Renal cortical epithelial cell (primary cell): ENCODE results near the gene ZNF316. TPM values are rescaled to one million over a fixed set of nuclear protein-coding genes. Genes with fewer than 3 reads are reported as not detected.

Experiments used
- DNase-seq: peaks from one replicate; pipeline ENCODE4 v3.0.0-alpha.2; 2011; ENCODE audit warnings: low read depth
- total RNA-seq: library from RNA; depleted of rRNA; stranded (reverse); fragments of >200 nt; gene quantifications from 2 replicates; pipeline ENCODE4 v1.2.3, GENCODE V29; 2014

Gene ZNF316
- total RNA-seq, 1 donor from 2014 or later: 30.6 TPM

DNA sequence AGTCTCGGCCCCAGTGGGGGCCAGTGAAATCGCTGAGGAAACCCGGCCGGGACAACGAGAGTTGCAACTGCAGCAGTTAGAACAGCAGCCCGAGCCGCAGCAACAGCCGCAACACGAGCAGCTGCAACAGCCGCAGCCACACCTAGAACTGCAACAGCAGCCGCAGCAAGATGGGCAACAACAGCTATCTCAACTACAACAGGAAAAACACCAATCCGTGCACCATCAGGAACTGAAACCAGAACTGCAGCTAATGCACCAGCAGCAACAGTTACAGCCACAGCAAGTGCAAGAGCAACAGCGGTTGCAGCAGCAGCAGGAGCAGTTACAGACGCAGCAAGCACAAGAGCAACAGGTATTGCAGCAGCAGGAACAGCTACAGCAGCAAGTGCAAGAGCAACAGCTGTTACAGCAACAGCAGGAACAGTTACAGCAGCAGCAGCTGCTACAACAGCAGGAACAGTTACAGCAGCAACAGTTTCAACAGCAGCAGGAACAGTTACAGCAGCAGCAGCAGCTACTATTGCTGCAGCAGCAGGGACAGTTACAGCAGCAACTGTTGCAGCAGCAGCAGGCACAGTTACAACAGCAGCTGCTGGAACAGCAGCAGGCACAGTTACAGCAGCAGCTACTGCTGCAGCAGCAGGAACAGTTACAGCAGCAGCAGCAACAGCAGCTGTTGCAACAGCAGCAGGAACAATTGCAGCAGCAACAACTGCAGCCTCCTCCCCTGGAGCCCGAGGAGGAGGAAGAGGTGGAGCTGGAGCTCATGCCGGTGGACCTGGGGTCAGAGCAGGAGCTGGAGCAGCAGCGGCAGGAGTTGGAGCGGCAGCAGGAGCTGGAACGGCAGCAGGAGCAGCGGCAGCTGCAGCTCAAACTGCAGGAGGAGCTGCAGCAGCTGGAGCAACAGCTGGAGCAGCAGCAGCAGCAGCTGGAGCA, 15.7 kb upstream of the ZNF316 start:
- DNase-seq: no peak

DNA sequence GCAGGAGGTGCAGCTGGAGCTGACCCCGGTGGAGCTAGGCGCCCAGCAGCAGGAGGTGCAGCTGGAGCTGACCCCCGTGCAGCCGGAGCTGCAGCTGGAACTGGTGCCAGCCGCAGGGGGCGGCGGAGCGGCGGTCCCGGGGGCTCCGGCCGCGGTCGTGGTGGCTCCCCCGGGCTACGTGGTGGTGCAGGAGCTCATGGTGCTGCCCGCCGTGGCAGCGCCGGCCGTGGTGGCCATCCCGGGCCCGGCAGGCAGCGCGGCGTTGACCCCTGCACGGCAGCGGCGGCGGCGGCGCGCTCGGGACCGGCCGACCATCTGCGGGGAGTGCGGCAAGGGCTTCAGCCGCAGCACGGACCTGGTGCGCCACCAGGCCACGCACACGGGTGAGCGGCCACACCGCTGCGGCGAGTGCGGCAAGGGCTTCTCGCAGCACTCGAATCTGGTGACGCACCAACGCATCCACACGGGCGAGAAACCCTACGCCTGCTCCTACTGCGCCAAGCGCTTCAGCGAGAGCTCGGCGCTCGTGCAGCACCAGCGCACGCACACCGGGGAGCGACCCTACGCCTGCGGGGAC, 14.9 kb upstream of the ZNF316 start:
- DNase-seq: no peak

GRCh38 chr7:6623589-6624245, 13.4 kb upstream of the ZNF316 start:
- no peak for DNase-seq

GRCh38 chr7:6624246-6624611, 12.9 kb upstream of the ZNF316 start:
- DNase-seq: no peak

- DNase-seq: no peak
Measured at GRCh38 chr7:6628045-6628444, 9.1 kb upstream of the ZNF316 start.

DNA sequence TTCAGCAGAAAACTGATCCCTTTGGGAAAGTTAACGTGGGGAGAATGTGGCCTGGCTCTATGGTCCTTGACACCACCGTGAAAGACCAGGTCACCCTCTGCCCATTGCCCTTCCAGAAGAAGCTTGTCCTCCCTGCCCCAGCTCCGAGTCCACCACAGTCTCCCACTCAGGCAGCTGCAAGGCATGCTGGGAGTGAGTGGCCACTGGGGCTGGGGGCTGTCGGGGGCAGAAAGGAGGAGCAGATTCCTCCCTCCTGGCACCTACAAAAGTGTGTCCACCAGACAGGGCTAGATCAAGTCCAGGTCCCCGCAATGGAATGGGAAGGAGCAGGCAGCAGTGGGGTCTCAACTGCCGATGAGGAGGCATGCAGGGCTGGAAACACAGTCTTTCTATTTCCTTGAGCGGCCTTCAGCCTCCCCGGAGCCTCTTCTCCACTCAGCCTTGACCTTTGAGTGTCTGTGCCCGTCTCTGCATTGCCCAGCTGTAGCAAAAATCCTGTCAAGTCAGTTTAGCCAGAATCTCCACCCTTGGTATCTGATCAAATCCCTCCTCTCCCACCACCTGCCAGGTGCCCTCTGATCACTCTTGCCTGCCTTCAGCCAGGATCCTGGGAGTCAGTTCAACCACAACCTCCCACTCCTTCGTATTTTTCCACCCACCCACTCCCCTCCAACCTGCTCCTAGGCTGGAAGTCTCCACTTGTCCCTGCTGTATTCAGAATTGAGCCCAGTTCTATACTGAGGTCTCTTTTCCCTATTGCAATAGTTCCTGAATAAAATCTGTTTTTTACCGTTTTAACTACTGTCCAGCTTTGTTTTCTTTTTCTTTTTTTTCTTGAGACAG, 6.9 kb upstream of the ZNF316 start:
- DNase-seq: no peak

DNA sequence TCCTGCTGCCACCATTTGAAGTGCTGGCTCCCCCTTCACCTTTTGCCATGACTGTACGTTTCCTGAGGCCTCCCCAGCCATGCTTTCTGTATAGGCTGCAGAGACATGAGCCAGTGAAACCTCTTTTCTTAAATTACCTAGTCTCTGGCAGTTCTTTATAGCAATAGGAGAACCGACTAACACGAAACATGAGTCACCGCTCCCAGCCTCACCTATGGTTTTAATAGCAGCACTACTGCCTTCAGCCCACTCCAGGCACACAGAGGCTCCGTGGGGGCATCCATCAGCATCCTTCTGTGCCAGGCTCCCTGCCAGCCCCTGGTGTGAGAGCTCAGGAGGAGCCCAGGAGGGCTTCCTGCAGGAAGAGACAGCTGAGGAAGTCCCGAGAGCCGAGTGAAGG, 5.5 kb upstream of the ZNF316 start:
- DNase-seq: no peak

DNA sequence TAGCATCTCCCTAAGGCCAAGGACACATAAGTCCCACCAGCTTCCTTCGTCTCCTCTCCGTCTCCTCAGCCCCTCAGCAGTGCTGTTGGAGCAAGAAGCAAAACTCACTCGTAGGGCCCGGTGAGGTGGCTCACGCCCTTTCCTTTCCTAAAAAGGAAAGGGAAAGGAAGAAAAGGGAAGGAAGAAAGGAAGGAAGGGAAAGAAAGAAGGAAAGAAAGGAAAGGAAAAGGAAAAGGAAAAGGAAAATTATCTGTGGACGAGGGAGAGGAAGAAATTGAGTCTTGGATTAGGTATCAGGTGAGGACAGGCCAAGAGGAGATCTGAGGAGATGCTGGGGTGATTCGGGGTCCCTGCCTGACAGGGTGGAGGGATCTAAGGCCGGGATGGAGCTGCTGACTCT, 3.1 kb upstream of the ZNF316 start:
- no peak for DNase-seq

GRCh38 chr7:6634971-6635370, 2.1 kb upstream of the ZNF316 start:
- DNase-seq: peak; percentile 16

DNA sequence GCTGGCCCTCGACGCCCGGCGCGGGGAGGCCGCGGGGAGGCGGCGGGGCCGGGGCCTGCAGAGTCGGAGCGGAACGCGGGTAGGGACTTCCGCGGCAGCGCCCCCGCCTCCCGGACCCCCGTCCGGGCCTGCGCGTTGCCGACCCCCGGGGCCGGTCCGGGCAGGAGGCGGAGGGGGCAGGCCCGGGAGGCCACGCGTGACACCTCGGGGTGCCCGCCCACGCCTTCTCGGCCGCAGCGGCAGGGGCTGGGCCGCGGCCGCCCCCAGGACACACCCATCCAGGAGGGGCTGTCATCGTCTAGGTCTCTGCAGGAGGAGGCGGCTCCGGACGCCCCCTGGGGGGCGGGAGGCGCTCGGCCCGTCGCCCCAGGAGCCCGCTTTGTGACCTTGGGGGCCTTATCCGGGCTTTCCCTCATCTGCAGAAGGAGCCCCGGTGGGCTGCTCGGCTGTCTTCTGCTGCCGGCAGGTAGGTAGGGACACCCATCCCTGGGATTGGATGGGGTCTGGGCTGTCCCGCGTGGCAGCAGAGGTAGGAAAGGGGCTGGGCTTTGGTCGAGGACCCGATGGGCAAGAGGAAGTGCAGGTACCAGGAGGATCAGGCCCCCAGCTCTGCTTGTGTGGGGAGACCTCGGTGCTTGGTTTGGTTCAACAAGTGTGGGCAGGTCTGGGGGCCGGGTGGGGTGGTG, 569 bp downstream of the ZNF316 start:
- DNase-seq: no peak

GRCh38 chr7:6639032-6639431, 1.9 kb downstream of the ZNF316 start:
- DNase-seq: no peak

- DNase-seq: no peak
Measured at GRCh38 chr7:6639627-6640026, 2.5 kb downstream of the ZNF316 start.

DNA sequence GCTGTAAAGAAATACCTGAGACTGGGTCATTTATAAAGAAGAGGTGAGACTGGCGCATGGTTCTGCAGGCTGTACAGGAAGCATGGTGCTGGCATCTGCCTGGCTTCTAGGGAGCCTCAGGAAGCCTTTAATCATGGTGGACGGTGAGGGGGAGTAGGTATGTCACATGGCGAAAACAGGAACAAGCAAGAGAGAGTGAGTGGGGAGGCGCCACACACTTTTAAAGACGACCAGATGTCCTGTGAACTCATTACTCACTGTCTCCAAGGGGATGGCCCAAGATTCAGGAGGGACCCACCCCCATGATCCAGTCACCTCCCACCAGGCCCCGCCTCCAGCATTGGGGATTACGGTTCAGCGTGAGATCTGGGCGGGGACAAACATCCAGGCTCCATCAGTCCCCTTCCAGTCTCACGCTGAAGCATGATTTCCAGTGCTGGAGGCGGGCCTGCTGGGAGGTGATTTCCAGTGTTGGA, 3.2 kb downstream of the ZNF316 start:
- no peak for DNase-seq

DNA sequence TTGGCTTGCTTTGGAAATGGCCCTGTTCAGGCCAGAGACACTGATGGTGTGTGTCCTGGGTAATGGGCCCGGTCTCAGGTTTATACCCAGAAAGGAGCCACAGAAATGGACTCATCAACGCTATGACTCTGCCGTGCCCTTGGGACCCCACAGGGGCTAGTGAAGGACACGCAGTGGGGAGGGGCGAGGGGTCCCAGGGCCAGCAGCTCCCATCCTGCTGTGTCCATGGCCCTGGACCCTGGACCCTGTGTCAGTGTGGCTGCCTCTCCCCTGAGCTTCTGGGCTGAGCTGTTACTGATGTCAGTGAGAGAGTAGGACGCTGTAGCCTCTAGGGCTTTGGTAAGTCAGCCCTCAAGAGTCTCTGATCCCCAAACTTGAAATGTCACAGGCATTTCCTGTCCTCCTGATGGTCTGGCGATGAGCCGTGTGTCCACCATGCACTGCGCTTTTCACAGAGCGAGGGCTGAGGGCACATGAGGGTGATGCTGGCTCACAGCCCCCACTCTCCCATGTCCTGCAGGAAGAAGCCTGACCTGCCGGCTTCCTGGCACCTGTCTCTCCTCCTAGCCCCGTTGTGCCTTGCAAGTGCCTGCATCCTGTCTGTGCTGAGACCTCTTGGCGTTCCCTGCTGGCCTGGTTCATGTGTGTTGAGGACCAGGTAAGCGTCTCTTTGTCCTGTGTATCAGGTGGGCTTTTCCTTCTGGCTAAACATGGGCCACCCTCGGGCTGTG, 4.4 kb downstream of the ZNF316 start:
- no peak for DNase-seq

DNA sequence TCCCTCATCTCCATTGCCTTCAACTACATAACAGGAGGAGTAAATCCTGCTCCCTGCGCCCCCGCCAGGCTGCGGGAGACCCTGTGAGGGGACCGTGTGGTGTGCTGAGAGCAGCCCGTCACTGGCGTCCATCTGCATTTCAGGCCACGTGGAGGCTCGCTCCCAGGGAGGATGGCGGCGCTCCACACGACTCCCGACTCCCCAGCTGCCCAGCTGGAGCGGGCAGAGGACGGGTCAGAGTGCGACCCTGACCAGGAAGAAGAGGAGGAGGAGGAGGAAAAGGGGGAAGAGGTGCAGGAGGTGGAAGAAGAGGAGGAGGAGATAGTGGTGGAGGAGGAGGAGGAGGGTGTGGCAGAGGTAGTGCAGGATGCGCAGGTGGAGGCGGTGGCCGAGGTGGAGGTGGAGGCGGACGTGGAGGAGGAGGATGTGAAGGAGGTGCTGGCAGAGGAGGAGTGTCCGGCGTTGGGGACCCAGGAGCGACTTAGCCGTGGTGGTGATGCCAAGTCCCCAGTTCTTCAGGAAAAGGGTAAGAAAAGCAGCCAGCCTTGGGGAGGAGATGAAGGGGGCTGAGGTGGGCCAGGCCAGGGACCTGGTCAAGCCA, 5.2 kb downstream of the ZNF316 start:
- no peak for DNase-seq

DNA sequence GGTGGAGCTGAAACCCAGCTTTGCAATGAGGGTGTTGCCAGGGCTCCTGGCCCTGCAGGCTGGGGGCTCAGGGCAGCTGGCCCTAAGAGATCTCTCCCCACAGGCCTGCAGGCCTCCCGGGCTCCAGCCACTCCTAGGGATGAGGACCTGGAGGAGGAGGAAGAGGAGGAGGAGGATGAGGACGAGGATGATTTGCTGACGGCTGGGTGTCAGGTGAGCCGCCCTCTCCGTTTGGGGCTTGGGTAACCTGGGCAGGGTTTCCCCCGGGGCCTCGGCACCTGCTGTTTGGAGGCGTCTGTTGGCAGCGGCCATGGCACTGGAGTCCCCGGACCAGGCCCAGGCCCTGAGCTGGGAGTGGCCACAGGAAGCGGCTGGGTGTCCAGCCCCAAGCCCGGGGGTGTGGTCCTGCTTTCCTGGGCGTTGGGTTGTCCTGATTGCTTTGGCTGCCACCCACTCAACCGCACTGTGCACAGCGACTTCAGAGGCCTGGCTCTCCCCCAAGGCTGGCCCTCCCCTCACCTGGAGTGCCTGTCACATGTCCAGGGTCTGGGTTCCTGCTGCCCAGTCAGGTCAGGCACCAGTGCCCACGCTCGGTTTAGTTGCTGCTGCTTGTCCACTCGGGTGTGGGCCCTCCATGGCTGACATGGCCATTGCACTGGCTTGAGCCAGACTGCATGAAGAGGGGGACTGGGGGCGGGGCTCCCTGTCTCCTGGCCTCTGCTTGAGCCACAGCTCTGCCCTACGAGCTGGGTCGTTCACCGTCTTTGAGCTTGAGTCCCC, 5.9 kb downstream of the ZNF316 start:
- no peak for DNase-seq

- DNase-seq: no peak
Measured at GRCh38 chr7:6643915-6644625, 7.0 kb downstream of the ZNF316 start.

GRCh38 chr7:6644728-6645127, 7.6 kb downstream of the ZNF316 start:
- no peak for DNase-seq

DNA sequence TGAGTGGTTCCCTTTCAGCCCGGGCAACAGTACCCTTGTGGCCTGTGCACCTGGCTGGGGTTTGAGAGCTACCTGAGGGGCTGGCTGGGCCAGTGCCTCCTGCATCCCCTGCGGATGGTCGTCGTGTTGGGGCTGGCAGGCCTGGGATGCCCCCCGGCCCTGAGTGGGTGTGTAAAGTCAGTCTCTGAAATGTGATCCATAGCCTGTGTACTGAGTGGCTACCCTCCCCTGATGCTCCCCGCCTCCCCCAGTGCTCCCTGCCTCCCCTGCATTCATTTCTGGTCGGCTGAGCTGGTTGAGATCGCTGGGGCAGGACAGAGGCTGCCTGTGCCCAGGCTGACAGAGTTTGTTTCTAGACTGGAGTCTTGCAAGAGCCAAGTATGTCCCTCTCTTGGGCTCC, 9.3 kb downstream of the ZNF316 start:
- DNase-seq: no peak
